ENCODE data around the gene SKIDA1.

The SKIDA1 gene

GRCh38 chr10:21517134-21518031, 8.1 kb downstream of the SKIDA1 start:
- in situ Hi-C loops (cut with MboI; ENCODE audit: low sequenced_read_pairs): no loop called here

- in situ Hi-C loops (cut with MboI; ENCODE audit: low sequenced_read_pairs): no loop called here
These were observed 9.0 kb downstream of the SKIDA1 start for GRCh38 chr10:21516242-21517131.

DNA sequence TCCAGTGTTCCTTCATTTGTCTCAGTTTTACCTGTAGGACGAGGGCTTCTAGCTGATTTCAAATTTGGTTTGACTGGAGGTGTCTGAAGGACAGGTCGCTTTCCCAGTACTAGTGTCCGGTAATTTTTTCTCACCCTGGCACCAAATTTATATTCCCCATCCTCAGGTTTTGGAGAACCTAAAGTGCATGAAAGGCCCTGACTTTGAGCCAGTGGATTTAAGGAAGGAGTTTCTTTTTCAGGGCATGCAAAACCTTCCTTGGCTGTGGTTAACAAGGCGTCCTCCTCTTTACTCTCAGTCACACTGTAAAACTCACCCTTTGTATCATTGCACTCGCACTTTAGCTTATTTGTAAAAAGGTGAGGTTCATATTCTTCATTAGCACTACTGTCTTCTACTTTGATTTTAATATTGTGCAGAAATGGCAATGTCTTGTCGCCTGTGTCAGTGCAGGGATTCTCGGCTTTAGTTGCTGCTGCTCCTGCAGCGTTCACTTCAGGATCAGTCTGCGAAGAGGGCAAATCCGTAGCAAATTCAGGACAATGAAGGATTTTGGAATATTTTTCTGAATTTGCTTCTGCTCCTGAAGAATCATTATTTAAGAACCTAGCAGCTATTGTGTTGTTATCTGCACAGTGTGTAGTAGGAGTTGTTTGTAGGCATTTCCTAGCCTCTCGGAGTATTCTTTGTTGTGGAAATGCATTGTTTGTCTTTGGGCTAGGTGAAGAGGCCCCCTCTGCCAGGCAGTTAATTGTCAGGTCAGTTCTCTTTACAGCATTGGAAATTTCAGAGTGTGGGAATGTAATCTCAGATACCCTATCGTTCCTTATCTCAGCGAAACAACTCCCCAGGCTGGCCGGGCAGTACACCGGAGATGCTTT, 9.9 kb downstream of the SKIDA1 start:
- in situ Hi-C loops (cut with MboI; ENCODE audit: low sequenced_read_pairs): no loop called here

DNA sequence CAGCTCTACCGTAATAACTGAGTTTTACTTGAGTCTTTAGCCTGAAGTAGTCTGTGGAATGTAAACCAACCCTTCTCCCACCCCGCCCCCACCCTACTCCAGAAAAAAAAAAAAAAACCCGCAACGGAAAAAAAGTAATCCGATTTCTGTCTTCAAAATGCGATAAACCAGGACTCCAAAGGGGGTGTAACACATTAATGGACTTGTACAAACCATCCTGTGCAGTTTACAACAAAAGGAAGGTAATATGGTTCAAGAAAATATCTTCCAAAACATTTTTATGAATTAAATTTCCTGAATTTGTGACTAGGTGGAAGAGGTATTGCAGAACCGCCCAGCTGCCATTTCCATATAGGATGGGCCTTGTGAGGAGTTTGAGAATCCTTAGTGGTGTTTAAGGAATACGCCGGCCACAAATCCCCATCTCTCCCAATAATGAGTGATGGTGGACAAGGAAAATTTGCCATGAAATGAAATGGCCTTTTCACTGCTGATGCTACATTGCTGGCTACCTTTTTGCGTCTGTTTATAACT, 10.6 kb downstream of the SKIDA1 start:
- in situ Hi-C loops (cut with MboI; ENCODE audit: low sequenced_read_pairs): no loop called here

- in situ Hi-C loops (cut with MboI; ENCODE audit: low sequenced_read_pairs): no loop called here
These were observed 11.2 kb downstream of the SKIDA1 start for GRCh38 chr10:21514129-21514817.

GRCh38 chr10:21513405-21513788, 12.1 kb downstream of the SKIDA1 start:
- in situ Hi-C loops (cut with MboI; ENCODE audit: low sequenced_read_pairs): no loop called here

- in situ Hi-C loops (cut with MboI; ENCODE audit: low sequenced_read_pairs): no loop called here
These were observed 12.7 kb downstream of the SKIDA1 start for GRCh38 chr10:21512573-21513404.

DNA sequence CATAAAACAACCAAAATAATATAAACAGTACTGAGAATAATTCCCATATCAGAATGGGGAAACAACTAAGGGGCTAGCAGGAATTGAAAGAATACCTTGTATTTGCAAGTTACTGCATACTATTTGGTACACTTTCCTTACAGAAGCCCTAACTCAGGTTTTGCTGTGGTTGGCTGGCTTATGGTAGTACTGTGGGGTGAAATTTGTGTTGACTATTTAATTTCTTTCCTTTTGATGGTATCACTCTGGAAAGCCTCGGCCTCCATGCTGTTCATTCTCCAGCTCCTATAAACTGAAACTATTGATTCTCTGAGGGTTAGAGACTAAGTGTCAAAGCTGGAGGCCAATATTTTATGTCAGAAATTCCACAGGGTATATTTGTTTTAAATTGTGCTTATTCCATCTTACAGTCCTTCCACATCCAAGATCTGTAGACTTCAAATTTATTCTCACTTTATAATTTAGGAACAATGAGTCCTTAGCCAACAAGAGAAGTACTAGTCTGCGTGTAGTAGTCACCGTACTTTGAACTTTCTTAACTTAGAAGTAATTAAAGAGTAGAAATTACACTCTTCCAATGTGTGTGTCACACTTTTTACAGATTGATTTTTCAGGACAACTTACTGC, 13.4 kb downstream of the SKIDA1 start:
- in situ Hi-C loops (cut with MboI; ENCODE audit: low sequenced_read_pairs): no loop called here

GRCh38 chr10:21511095-21511570, 14.3 kb downstream of the SKIDA1 start:
- in situ Hi-C loops (cut with MboI; ENCODE audit: low sequenced_read_pairs): no loop called here

- in situ Hi-C loops (cut with MboI; ENCODE audit: low sequenced_read_pairs): no loop called here
These were observed 15.0 kb downstream of the SKIDA1 start for GRCh38 chr10:21510241-21511094.

- in situ Hi-C loops (cut with MboI; ENCODE audit: low sequenced_read_pairs): no loop called here
These were observed 15.9 kb downstream of the SKIDA1 start for GRCh38 chr10:21509341-21510240.

GRCh38 chr10:21508706-21509331, 16.7 kb downstream of the SKIDA1 start:
- in situ Hi-C loops (cut with MboI; ENCODE audit: low sequenced_read_pairs): no loop called here

DNA sequence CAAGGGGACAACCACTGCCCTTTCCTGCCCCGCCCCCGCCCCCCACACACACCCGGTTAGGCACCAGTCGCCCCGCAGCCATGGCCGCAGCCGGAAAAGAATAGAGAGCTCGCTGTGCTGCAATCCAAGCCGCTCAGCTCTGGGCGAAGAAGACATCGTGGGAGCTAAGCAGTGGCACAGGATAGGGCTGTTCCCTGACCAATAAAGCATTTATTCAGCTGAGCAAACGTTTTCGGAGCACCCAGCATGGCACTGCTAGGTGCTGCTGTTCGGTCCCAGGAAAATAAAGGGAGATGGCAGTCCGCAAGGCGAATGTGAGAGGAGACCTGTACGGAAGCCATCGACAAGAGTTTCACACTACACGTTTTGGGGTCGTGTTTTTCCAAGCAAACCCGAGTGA, 18.3 kb downstream of the SKIDA1 start:
- in situ Hi-C loops (cut with MboI; ENCODE audit: low sequenced_read_pairs): no loop called here

- in situ Hi-C loops (cut with MboI; ENCODE audit: low sequenced_read_pairs): no loop called here
These were observed 19.1 kb downstream of the SKIDA1 start for GRCh38 chr10:21506351-21506750.

- in situ Hi-C loops (cut with MboI; ENCODE audit: low sequenced_read_pairs): no loop called here
These were observed 19.7 kb downstream of the SKIDA1 start for GRCh38 chr10:21505711-21506278.

- in situ Hi-C loops (cut with MboI; ENCODE audit: low sequenced_read_pairs): no loop called here
These were observed 21.9 kb downstream of the SKIDA1 start for GRCh38 chr10:21503542-21503941.
